Activated CD4-positive, alpha-beta T cell treated with anti-CD3 and anti-CD28 coated beads for 1 hour (primary cell): Measurements from ENCODE around the gene KRTAP5-1.
"Not testable (repeated sequence)": the region's sequence is repeated elsewhere in the genome, so short reads cannot be mapped to it uniquely, and the experiment has no call there.

Experiments used
- DNase-seq: peaks from one replicate; pipeline ENCODE4 v3.0.0-alpha.2; 2020

The KRTAP5-1 gene

GRCh38 chr11:1600626-1601025, 15.5 kb upstream of the KRTAP5-1 start:
- no peak for DNase-seq

GRCh38 chr11:1598816-1599215, 13.7 kb upstream of the KRTAP5-1 start:
- no peak for DNase-seq

- DNase-seq, result not testable (repeated sequence)
These were observed 13.3 kb upstream of the KRTAP5-1 start for GRCh38 chr11:1598406-1598805.

GRCh38 chr11:1597994-1598380, 12.9 kb upstream of the KRTAP5-1 start, which contains the start of gene KRTAP5-2:
KRTAP5-2 (minus strand) TSS chr11:1598294; CDS start chr11:1598250, 44 bp downstream.
- no peak for DNase-seq

- DNase-seq, result no peak
These were observed 12.4 kb upstream of the KRTAP5-1 start for GRCh38 chr11:1597331-1597993.

- DNase-seq, result not testable (repeated sequence)
These were observed 11.6 kb upstream of the KRTAP5-1 start for GRCh38 chr11:1596576-1597121.

GRCh38 chr11:1595994-1596575, 11.0 kb upstream of the KRTAP5-1 start:
- DNase-seq, result not testable (repeated sequence)

- DNase-seq, result no peak
These were observed 7.5 kb upstream of the KRTAP5-1 start for GRCh38 chr11:1592628-1593027.

- no peak for DNase-seq
These were observed 4.9 kb upstream of the KRTAP5-1 start for GRCh38 chr11:1589996-1590395.

- DNase-seq, result not testable (repeated sequence)
These were observed 4.3 kb upstream of the KRTAP5-1 start for GRCh38 chr11:1589191-1589963.

- no peak for DNase-seq
These were observed 1.6 kb upstream of the KRTAP5-1 start for GRCh38 chr11:1586699-1587098.

GRCh38 chr11:1582909-1583308, 2.2 kb downstream of the KRTAP5-1 start:
- DNase-seq, result not testable (repeated sequence)

GRCh38 chr11:1581976-1582375, 3.1 kb downstream of the KRTAP5-1 start:
- DNase-seq, result no peak

GRCh38 chr11:1576825-1577224, 8.3 kb downstream of the KRTAP5-1 start:
- DNase-seq, result no peak

- not testable (repeated sequence) for DNase-seq
These were observed 9.3 kb downstream of the KRTAP5-1 start for GRCh38 chr11:1575756-1576155.

GRCh38 chr11:1574933-1575242, 10.2 kb downstream of the KRTAP5-1 start:
- DNase-seq, result no peak

- DNase-seq, result peak; percentile 43
These were observed 10.7 kb downstream of the KRTAP5-1 start for GRCh38 chr11:1574238-1574932.

GRCh38 chr11:1573903-1574237, 11.2 kb downstream of the KRTAP5-1 start:
- DNase-seq, result no peak

GRCh38 chr11:1573077-1573902, 11.8 kb downstream of the KRTAP5-1 start:
- peak; percentile 25 for DNase-seq

GRCh38 chr11:1572197-1573076, 12.6 kb downstream of the KRTAP5-1 start, which contains the start of gene DUSP8:
DUSP8 (minus strand) TSS chr11:1572271; CDS start chr11:1565826, 6,445 bp downstream.
- DNase-seq, result peak; percentile 94

GRCh38 chr11:1571760-1572196, 13.3 kb downstream of the KRTAP5-1 start:
- no peak for DNase-seq
